Ectodermal cell (in vitro differentiated cells): Measurements from ENCODE around the gene TBC1D9.

Source experiments
- H3K27ac ChIP-seq: 2 replicates; pipeline ENCODE4 v1.7.0; 2013; ENCODE audit warnings: mild to moderate bottlenecking, low read depth, low read length; ENCODE audit not compliant: insufficient read depth, poor library complexity, severe bottlenecking
- H3K27me3 ChIP-seq: 2 replicates; pipeline ENCODE4 v1.7.0; 2013; ENCODE audit warnings: mild to moderate bottlenecking, low read length; ENCODE audit not compliant: insufficient read depth, control insufficient read depth, poor library complexity, severe bottlenecking
- H3K36me3 ChIP-seq: one replicate; pipeline ENCODE4 v1.7.0; 2013; ENCODE audit warnings: low read length; ENCODE audit not compliant: control insufficient read depth, insufficient read depth
- H3K4me1 ChIP-seq: one replicate; pipeline ENCODE4 v1.7.0; 2013; ENCODE audit warnings: low read length; ENCODE audit not compliant: control insufficient read depth, insufficient read depth
- H3K4me3 ChIP-seq: 2 replicates; pipeline ENCODE4 v1.7.0; 2013; ENCODE audit warnings: low read depth, low read length, control low read depth; ENCODE audit not compliant: insufficient read depth
- H3K9me3 ChIP-seq: 2 replicates; pipeline ENCODE4 v1.7.0; 2013; ENCODE audit warnings: mild to moderate bottlenecking, low read length, moderate library complexity; ENCODE audit not compliant: control insufficient read depth
- WGBS, 2 experiments: methylation state at CpG; one replicate each; pipeline ENCODE4 v1.1.7; 2013; ENCODE audit warnings: missing lambda C conversion rate in 2 of 2; 5-methylcytosine and 5-hydroxymethylcytosine counted together

Gene TBC1D9

DNA sequence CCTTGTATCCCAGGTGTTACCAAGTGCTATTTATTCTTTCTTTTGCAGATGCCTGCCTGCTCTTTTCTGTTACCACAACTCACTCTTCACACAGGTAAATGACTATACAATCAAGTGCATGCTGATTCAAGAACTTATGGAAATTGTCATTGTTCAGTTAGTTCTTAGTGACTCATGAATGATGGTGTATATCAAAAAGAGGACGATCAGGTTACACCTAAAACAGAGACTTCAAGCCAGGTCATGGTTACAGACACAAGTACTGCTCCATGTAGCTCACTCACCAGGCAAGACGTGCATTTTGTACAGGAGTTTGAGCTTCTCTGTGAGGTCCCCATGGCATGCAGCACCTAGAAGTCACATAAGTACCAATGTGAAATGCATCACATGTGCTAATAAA lies 128.2 kb downstream of the TBC1D9 start:
- WGBS, 2 experiments = 91 to 96% methylated on average over 2 of the region's 2 CpGs
- H3K4me3 ChIP-seq = no peak overlapping the region
- H3K27me3 ChIP-seq = no peaks in the 10 kb centered on the region
- no peak overlapping the region for H3K27ac ChIP-seq
- H3K4me1 ChIP-seq = peaks cover 3% of the 10 kb centered on the region
- no peaks in the 10 kb centered on the region for H3K9me3 ChIP-seq
- H3K36me3 ChIP-seq = no peaks in the 10 kb centered on the region

DNA sequence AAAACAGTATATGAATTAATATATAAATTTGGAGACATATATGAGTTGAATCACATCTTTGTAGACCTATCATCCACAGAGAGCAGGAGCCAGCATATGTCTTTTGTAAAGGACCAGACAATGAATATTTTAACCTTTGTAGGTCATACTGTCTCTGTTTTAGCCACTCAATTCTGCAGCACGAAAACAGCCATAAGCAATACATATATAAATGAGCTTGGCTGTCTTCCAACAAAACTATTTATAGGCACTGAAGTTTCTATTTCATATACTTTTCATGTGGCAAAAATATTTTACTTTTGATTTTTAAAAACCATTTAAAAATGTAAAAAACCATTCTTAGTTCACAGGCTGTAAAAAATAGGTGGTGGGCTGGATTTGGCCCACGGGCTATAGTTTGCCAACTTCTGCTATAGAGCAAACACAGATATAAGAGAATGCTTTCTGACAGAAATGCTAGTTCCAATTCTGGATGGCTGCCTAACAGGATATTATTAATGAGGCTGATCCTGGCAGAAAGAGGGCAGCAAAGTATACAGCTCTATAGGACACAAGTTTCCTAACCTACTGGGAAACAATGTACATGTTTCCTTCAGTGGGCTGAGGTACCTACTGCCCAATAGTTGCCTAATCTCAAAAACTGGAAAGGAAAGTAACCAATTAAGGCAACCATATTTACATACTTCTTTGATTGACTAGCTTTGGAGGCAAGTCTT lies 129.4 kb downstream of the TBC1D9 start:
- no peaks in the 10 kb centered on the region for H3K9me3 ChIP-seq
- no peak overlapping the region for H3K27ac ChIP-seq
- no peaks in the 10 kb centered on the region for H3K27me3 ChIP-seq
- no peak overlapping the region for H3K4me3 ChIP-seq
- 89 to 100% methylated on average over 2 of the region's 2 CpGs for WGBS, 2 experiments
- H3K4me1 ChIP-seq = peaks cover 3% of the 10 kb centered on the region
- H3K36me3 ChIP-seq = no peaks in the 10 kb centered on the region

DNA sequence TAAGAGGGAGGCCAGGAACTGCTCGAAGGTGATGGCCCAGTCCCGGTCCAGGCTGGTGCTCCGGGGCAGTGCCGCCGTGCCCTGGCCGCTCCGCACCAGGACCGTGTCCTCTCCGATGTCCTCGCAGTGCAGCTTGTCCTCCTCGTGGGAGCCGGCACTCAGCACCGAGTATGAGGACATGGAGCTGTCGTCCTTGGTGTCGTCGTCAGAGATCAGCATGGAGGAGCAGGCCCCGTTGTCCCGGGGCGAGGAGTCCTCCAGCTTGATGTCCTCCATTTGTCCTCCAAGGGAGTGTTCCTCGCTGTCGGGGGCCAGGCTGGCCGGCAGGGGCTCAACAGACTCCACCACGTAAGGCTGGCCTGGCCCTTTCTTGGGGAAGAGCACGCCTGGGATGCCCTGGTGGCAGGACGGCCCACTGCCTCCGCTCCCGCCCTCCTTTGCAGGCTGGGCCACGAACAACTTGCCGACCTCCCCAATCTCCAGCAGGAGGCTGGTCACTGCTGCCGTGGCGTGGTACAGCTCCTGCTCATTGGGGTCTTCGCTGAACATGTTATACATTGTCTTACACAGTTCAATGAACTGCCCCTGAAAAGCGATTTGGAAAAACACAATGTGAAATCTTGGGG lies 133.7 kb downstream of the TBC1D9 start:
- Histone ChIP-seq H3K4me3 (no peak overlapping the region), H3K9me3 (no peaks in the 10 kb centered on the region), H3K27me3 (no peaks in the 10 kb centered on the region), H3K27ac (no peak overlapping the region), H3K4me1 (no peaks in the 10 kb centered on the region), H3K36me3 (no peaks in the 10 kb centered on the region)
- WGBS, 2 experiments = 93% methylated on average over 33 of the region's 33 CpGs

DNA sequence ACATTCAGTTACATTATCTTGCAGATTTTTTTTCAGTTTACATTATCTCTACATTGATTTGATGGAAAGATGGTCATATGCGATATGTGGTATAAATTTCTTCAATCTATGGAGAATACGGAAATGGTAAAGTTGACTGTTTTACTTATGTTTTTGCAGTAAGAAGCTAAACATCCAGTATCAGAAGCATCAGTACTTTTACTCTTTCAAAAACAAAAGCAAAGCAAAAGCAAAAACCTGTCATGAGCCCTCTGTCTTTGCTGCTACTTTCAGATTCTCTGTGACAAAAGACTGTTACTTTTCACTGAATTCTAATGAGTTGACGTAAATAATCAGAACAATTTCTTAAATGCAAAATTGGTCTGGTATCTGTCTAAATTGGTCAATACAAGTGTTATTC lies 135.0 kb downstream of the TBC1D9 start:
- no peak overlapping the region for H3K27ac ChIP-seq
- no peak overlapping the region for H3K4me3 ChIP-seq
- H3K27me3 ChIP-seq = no peaks in the 10 kb centered on the region
- H3K4me1 ChIP-seq = no peaks in the 10 kb centered on the region
- 93% methylated on average over 3 of the region's 3 CpGs; no CpG with 5 or more reads in 1 of the 2 experiments for WGBS, 2 experiments
- H3K36me3 ChIP-seq = no peaks in the 10 kb centered on the region
- no peaks in the 10 kb centered on the region for H3K9me3 ChIP-seq

DNA sequence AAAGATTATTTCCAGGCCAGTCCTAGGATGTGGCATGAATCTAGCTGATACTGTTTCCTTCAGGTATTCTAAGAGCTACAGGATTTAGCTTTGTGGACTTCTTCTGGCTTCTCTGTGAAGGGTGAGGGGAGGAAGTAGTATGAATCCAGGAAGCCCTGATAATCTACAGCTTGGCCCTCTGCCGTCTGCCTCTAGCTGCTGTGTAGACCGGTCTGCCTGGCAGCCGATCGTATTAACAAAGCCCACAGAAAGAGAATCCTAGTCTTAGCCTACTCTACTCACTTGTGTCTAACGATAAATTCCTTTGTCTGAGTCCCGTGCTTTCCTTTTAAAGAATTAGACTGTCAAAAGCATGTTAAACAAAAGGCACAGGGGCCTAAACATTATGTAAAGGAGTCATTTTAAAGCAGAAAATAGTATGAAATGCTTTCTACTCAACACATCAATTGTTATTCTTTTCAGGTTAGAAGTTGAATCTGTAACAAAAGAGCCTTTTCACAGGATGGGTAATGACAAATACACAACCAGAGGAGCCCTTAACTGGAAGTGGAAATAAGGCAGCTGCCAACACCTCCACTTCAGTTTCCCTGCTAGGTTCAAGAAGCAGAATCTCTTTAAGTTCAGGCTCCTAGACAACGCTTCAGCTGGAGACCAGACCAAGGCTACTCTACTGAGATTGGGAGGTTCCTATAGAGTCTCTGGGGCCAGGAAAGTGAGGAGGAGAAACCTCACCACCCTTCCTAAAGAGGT lies 138.5 kb downstream of the TBC1D9 start:
- Histone ChIP-seq H3K4me1 (no peaks in the 10 kb centered on the region), H3K27me3 (no peaks in the 10 kb centered on the region), H3K36me3 (no peaks in the 10 kb centered on the region), H3K27ac (no peak overlapping the region), H3K9me3 (no peaks in the 10 kb centered on the region), H3K4me3 (no peak overlapping the region)
- 61 to 66% methylated on average over 7 of the region's 7 CpGs for WGBS, 2 experiments

DNA sequence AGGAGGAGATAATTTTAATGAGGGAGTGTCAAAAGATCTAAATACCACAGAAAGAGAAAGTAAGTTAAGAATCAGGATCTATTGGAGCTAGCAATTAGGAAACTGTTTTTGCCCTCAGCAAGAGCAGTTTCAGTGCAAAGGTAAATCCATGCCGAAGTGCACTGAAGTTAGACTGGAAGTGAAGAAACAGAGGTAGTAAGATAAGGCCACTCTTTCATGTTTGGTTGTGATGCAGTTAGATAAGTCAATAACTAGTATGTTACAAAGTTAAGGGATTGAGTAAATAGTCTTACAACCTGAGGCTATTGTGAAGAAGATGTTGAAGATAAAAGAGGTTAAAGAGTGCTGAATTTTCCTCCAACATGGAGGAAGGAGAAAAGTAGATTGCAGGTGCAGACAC lies 140.7 kb downstream of the TBC1D9 start:
- no peak overlapping the region for H3K4me3 ChIP-seq
- no peaks in the 10 kb centered on the region for H3K4me1 ChIP-seq
- 84 to 98% methylated on average over 1 of the region's 1 CpG for WGBS, 2 experiments
- H3K27ac ChIP-seq = no peak overlapping the region
- no peaks in the 10 kb centered on the region for H3K36me3 ChIP-seq
- no peaks in the 10 kb centered on the region for H3K9me3 ChIP-seq
- H3K27me3 ChIP-seq = no peaks in the 10 kb centered on the region

DNA sequence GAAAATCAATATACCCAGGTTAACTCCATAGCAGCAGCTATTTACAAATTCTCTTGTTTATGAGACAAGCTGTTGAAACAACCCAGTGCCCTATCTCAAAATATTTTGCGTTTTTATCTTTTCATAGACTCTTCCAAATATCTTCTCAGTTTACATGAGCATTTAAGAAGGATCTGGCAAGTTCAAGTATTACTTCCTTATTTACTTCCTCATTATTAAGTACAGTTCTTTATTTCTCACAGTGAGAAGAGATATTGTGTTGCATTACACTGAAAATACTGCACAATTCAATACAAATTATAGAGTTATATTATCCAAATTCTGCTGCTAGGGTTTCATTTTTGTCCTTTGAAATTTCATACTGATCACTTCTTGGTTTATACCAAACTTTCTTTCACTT lies 143.8 kb downstream of the TBC1D9 start:
- Histone ChIP-seq H3K4me1 (no peaks in the 10 kb centered on the region), H3K4me3 (no peak overlapping the region), H3K36me3 (no peaks in the 10 kb centered on the region), H3K27me3 (no peaks in the 10 kb centered on the region), H3K9me3 (no peaks in the 10 kb centered on the region), H3K27ac (no peak overlapping the region)
- 93 to 94% methylated on average over 1 of the region's 1 CpG for WGBS, 2 experiments

DNA sequence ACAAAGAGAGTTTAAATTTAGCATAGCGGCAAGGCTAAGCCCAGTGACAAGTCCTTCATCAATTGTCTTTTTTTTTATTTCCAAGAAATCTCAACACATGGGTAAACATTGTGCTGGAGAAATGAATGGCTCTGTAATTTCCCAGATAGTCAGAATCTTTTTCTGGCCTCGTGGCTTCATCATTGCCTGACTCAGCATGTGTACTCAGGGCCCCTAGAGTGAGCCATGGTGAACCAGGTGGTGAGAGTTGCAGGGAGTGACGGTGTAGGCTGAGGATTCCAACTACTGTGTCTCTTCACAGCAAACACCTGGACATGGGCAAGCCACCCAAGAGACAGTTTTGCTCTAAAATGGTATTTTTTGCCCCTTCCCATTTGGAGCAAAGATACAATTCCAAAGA lies 144.3 kb downstream of the TBC1D9 start:
- H3K4me1 ChIP-seq = no peaks in the 10 kb centered on the region
- no peaks in the 10 kb centered on the region for H3K9me3 ChIP-seq
- no peak overlapping the region for H3K27ac ChIP-seq
- no peaks in the 10 kb centered on the region for H3K27me3 ChIP-seq
- no peak overlapping the region for H3K4me3 ChIP-seq
- no peaks in the 10 kb centered on the region for H3K36me3 ChIP-seq
- 90% methylated on average over 3 of the region's 3 CpGs for WGBS, 2 experiments

DNA sequence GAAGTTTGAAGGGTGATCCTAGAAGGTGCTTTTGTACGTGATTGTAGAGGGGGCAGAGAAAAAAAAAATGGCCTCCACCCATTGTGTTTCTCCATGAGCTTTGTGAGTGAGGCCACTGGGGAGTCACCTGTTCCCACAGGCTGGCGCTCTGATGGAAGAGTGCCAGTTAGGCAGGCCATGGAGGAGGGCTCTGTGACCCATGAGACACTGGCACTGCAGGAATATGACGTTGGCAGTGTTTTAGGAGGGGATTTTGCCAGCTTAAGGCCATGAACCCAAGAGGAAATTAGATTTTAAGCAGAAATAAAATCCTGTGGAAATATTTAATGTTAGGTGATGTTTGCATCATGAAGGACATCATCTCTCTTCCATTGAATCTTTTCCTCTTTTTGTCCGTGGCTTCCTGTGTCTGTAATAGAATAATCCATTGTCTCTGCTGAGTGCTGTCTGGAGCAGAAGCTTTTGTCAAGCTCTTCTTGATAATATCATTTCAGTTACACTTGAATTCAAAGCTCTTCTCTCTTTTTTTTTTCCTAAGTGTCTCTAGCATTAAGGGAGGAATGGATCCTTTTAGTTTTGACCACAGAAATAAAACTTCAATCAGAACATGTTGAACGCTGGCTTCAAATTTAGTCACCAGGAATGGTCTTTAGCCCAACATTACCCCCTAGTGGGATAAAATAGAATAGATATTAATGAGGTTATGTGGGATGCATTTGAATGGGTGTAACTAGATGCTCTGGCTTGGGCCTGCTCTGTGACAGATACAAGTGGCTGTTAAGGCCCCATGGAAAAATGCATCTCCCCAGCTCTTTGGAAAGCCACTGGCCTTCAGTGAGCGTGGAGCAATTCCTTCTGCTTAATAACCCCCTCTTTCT lies 146.4 kb downstream of the TBC1D9 start:
- no peak overlapping the region for H3K4me3 ChIP-seq
- WGBS, 2 experiments = 78 to 82% methylated on average over 5 to 6 of the region's 6 CpGs

More for the DNA sequence above, 146.4 kb downstream of the TBC1D9 start:
- no peaks in the 10 kb centered on the region for H3K27me3 ChIP-seq
- H3K36me3 ChIP-seq = no peaks in the 10 kb centered on the region
- H3K4me1 ChIP-seq = no peaks in the 10 kb centered on the region
- H3K27ac ChIP-seq = no peak overlapping the region
- no peaks in the 10 kb centered on the region for H3K9me3 ChIP-seq
